C1 segment of cervical spinal cord (tissue), 14 donors: Measurements from ENCODE around the gene ALKBH4.
"Not testable (repeated sequence)": the region's sequence is repeated elsewhere in the genome, so short reads cannot be mapped to it uniquely, and the experiment has no call there.

ENCODE experiments used
- DNase-seq, 14 donors: peaks; one replicate each; lab custom pipeline; 2025; lab: John Stamatoyannopoulos, UW

Gene ALKBH4

GRCh38 chr7:102478314-102479208 lies 13.9 kb upstream of the ALKBH4 start, which contains the start of gene POLR2J:
Gene POLR2J (minus strand): TSS chr7:102478922. CDS start chr7:102478860, 62 bp downstream.
- not testable (repeated sequence) for DNase-seq

GRCh38 chr7:102474736-102475435 lies 10.2 kb upstream of the ALKBH4 start:
- DNase-seq: not testable (repeated sequence)

- DNase-seq: not testable (repeated sequence)
Observed at GRCh38 chr7:102474116-102474515, 9.5 kb upstream of the ALKBH4 start.

GRCh38 chr7:102473271-102473991 lies 8.8 kb upstream of the ALKBH4 start:
- peak in 6 of 14 donors; percentile 11 to 62 (median 36) for DNase-seq

- peak in 2 of 14 donors; percentile 15 to 72 for DNase-seq
Observed at GRCh38 chr7:102472126-102473041, 7.7 kb upstream of the ALKBH4 start.

- no peak for DNase-seq
Observed at GRCh38 chr7:102471791-102472125, 7.1 kb upstream of the ALKBH4 start.

GRCh38 chr7:102469972-102470825 lies 5.5 kb upstream of the ALKBH4 start:
- no peak for DNase-seq

- DNase-seq: no peak
Observed at GRCh38 chr7:102469351-102469971, 4.8 kb upstream of the ALKBH4 start.

- peak in 1 of 14 donors; percentile 35 for DNase-seq
Observed at GRCh38 chr7:102468478-102469350, 4.1 kb upstream of the ALKBH4 start.

GRCh38 chr7:102467581-102468477 lies 3.2 kb upstream of the ALKBH4 start:
- DNase-seq: no peak

GRCh38 chr7:102466097-102466496 lies 1.4 kb upstream of the ALKBH4 start:
- DNase-seq: no peak

GRCh38 chr7:102463841-102464576 lies 654 bp downstream of the ALKBH4 start:
- DNase-seq: peak in 1 of 14 donors; percentile 34

- DNase-seq: no peak
Observed at GRCh38 chr7:102460467-102460866, 4.2 kb downstream of the ALKBH4 start.

- DNase-seq: no peak
Observed at GRCh38 chr7:102459221-102459844, 5.3 kb downstream of the ALKBH4 start.

GRCh38 chr7:102457352-102457924 lies 7.2 kb downstream of the ALKBH4 start:
- DNase-seq: no peak

- no peak for DNase-seq
Observed at GRCh38 chr7:102456327-102456726, 8.3 kb downstream of the ALKBH4 start.
